ENCODE results near the gene PAX1. TPM values are rescaled to one million over a fixed set of nuclear protein-coding genes. Genes with fewer than 3 reads are reported as not detected.

The PAX1 gene
- total RNA-seq, 1 experiment from 2014 or later, result not detected

DNA sequence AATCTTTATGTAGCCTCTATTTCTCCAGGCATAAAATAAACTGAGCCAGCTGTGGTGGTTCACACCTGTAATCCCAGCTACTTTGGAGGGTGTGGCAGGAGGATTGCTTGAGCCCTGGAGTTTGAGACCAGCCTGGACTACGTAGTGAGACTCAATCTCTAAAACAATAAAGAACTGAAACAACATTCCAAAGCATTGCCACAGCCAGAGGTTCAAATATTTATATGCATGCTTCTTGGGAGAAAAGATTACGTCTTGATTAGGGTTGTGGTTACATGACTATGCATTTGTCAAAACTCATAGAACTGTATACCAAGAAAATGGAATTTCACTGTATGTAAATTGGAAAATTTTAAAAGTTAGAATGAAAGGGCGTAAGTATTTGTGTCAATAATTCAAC is 27.7 kb upstream of the PAX1 start:
- H3K4me3 Mint-ChIP-seq (ENCODE audit: low read depth, unreplicated experiment), result no peak overlapping the region
- TF ChIP-seq, protein P1, sequence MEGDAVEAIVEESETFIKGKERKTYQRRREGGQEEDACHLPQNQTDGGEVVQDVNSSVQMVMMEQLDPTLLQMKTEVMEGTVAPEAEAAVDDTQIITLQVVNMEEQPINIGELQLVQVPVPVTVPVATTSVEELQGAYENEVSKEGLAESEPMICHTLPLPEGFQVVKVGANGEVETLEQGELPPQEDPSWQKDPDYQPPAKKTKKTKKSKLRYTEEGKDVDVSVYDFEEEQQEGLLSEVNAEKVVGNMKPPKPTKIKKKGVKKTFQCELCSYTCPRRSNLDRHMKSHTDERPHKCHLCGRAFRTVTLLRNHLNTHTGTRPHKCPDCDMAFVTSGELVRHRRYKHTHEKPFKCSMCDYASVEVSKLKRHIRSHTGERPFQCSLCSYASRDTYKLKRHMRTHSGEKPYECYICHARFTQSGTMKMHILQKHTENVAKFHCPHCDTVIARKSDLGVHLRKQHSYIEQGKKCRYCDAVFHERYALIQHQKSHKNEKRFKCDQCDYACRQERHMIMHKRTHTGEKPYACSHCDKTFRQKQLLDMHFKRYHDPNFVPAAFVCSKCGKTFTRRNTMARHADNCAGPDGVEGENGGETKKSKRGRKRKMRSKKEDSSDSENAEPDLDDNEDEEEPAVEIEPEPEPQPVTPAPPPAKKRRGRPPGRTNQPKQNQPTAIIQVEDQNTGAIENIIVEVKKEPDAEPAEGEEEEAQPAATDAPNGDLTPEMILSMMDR (IDR thresholded peaks at IDR 0.05; ENCODE audit: unreplicated experiment), result no peak

DNA sequence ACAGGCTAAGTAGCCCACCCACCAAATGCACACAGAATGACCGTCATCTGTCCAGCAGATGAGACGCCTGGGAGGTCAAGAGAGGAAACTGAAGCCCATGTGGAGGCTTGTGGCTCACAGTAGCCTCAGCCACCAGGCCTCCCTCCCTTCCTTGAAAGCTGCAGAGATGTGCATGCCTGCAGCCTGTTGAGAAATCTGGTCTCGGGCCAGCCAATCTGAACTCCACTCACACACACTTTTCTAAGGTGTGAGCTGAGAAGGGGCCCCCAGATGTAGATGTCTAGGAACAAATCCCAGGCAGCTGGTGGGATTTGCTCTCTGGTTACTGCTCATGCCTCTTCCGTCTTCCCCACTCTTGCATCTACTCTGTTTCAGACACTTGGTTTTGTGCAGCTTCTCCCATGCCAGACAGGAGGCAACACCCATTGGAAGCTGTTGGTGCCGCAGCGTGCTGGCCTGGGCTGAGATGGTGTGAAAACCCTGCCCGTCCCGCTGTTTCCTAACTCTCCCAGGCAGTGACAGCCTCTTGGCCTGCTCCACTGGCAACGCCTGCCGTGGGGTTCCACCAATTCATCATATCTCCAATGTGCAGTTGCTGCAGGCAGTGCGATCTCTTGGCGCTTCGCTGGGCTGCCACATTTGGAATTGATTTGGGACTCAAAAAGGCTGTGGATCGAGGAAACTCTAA is 24.1 kb upstream of the PAX1 start:
- CTCF ChIA-PET, result interaction anchor here (0.6 kb wide), 1 partner anchor 439 kb away, joined by 4 read pairs; no protein-coding TSS in a partner anchor
- no peak overlapping the region for H3K27ac Mint-ChIP-seq (ENCODE audit: unreplicated experiment)
- TF ChIP-seq, protein P1 (IDR thresholded peaks at IDR 0.05; ENCODE audit: unreplicated experiment), result no peak
- DNase-seq, result no peak
- H3K36me3 Mint-ChIP-seq (ENCODE audit: insufficient read depth, unreplicated experiment), result no peaks in the 10 kb centered on the region
- no peak overlapping the region for H3K4me3 Mint-ChIP-seq (ENCODE audit: low read depth, unreplicated experiment)
- no TSS peak for BruUV-seq (replicated peaks)
- intact Hi-C loops (cut with micrococcal nuclease; ENCODE audit: unreplicated experiment), result no loop called here
- no peaks in the 10 kb centered on the region for H3K9me3 Mint-ChIP-seq (ENCODE audit: low read depth, unreplicated experiment)
- no peaks in the 10 kb centered on the region for H3K4me1 Mint-ChIP-seq (ENCODE audit: low read depth, unreplicated experiment)
- H3K27me3 Mint-ChIP-seq (ENCODE audit: unreplicated experiment), result no peaks in the 10 kb centered on the region

More for the DNA sequence above, 27.7 kb upstream of the PAX1 start:
- Mint-ChIP-seq H3K27ac (ENCODE audit: unreplicated experiment) (no peak overlapping the region), H3K27me3 (ENCODE audit: unreplicated experiment) (no peaks in the 10 kb centered on the region), H3K4me1 (ENCODE audit: low read depth, unreplicated experiment) (no peaks in the 10 kb centered on the region), H3K9me3 (ENCODE audit: low read depth, unreplicated experiment) (no peaks in the 10 kb centered on the region), H3K36me3 (ENCODE audit: insufficient read depth, unreplicated experiment) (no peaks in the 10 kb centered on the region)
- DNase-seq, result no peak
- intact Hi-C loops (cut with micrococcal nuclease; ENCODE audit: unreplicated experiment), result no loop called here
- CTCF ChIA-PET, result no interaction called here
- BruUV-seq (replicated peaks), result no TSS peak

DNA sequence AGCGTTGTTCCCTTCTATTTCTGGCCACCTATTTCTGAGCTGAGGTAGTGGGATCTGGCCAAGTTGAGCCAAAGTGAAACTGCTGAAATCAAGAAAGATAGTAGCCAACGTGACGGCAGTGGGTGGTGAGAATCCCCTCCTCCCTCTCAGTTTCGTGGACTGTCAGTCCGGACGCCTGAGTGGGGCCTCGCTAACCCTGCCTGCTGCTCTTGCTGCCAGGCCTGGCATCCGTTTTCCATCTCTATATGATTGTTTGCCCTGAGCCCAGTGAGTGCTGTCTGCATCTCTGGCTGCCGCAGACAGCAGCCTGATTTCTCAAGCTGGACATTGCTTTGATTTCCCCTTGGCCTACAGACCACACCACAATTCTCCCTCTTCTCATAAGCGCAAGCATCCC is 23.5 kb upstream of the PAX1 start:
- intact Hi-C loops (cut with micrococcal nuclease; ENCODE audit: unreplicated experiment), result no loop called here
- Mint-ChIP-seq H3K27ac (ENCODE audit: unreplicated experiment) (no peak overlapping the region), H3K27me3 (ENCODE audit: unreplicated experiment) (no peaks in the 10 kb centered on the region), H3K4me1 (ENCODE audit: low read depth, unreplicated experiment) (no peaks in the 10 kb centered on the region), H3K36me3 (ENCODE audit: insufficient read depth, unreplicated experiment) (no peaks in the 10 kb centered on the region), H3K9me3 (ENCODE audit: low read depth, unreplicated experiment) (no peaks in the 10 kb centered on the region), H3K4me3 (ENCODE audit: low read depth, unreplicated experiment) (no peak overlapping the region)
- CTCF ChIA-PET, result no interaction called here
- no TSS peak for BruUV-seq (replicated peaks)
- no peak for DNase-seq
- TF ChIP-seq, protein P1 (IDR thresholded peaks at IDR 0.05; ENCODE audit: unreplicated experiment), result no peak

DNA sequence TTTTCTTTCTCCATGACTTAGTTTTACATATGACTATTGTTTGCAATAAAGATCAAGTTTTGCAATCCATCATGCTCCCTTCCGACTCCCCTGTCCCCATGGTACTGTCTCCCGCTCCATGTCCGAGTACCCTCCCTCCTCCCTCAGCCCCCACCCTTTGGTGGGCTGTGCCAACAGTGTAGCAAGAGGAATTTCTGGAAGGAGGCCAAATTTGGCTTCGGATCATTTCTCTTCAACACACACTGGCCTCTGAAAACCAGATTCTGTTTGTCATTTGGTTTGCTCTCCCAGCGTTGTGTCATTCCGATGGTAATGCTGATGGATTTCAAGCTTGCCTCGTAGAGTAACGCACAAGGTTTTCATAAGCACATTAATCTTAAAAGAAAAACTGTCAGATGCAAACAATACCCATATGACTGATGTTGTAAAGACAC is 22.9 kb upstream of the PAX1 start:
- Mint-ChIP-seq H3K36me3 (ENCODE audit: insufficient read depth, unreplicated experiment) (no peaks in the 10 kb centered on the region), H3K4me3 (ENCODE audit: low read depth, unreplicated experiment) (no peak overlapping the region), H3K27ac (ENCODE audit: unreplicated experiment) (no peak overlapping the region), H3K27me3 (ENCODE audit: unreplicated experiment) (no peaks in the 10 kb centered on the region), H3K4me1 (ENCODE audit: low read depth, unreplicated experiment) (no peaks in the 10 kb centered on the region), H3K9me3 (ENCODE audit: low read depth, unreplicated experiment) (no peaks in the 10 kb centered on the region)
- CTCF ChIA-PET, result no interaction called here
- no TSS peak for BruUV-seq (replicated peaks)
- TF ChIP-seq, protein P1 (IDR thresholded peaks at IDR 0.05; ENCODE audit: unreplicated experiment), result no peak
- no peak for DNase-seq
- intact Hi-C loops (cut with micrococcal nuclease; ENCODE audit: unreplicated experiment), result no loop called here

Data from Calu3 (cell line).